HG02852 (cell line): ENCODE measurements around the gene PDE6C.
"Not testable (repeated sequence)": the region's sequence is repeated elsewhere in the genome, so short reads cannot be mapped to it uniquely, and the experiment has no call there.

Experiments used
- ATAC-seq: cut with Tn5 transposase; IDR thresholded peaks from one replicate; pipeline ENCODE4 v1.9.1; 2021; ENCODE audit warnings: mild to moderate bottlenecking, moderate library complexity; ENCODE audit not compliant: unreplicated experiment

PDE6C gene

DNA sequence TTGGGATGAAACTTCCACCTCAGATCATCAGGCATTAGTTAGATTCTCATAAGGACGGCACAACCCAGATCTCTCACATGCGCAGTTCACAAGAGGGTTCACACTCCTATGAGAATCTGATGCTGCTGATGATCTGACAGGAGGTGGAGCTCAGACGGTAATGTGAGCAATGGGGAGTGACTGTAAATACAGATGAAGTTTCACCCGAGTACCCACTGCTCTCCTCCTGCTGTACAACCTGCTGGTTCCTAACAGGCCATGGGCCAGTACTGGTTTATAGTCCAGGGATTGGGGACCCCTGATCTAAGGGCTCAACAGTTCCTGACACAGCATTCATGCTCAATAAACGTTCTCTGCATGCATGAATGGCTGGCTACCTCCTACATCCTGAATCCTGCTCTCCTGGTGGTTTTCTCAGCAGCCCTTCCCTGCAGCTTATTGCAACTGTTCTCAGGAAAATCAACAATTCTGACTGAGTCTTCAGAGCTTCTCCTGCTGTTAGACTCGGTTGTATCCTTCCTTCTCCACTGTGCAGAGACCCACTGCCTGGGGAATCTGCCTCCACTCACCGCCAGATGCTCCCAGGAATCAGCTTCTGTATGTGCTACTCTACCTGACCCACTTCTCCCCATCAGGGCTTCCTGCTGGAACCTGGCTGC is 17.4 kb downstream of the PDE6C start:
- ATAC-seq: no peak

DNA sequence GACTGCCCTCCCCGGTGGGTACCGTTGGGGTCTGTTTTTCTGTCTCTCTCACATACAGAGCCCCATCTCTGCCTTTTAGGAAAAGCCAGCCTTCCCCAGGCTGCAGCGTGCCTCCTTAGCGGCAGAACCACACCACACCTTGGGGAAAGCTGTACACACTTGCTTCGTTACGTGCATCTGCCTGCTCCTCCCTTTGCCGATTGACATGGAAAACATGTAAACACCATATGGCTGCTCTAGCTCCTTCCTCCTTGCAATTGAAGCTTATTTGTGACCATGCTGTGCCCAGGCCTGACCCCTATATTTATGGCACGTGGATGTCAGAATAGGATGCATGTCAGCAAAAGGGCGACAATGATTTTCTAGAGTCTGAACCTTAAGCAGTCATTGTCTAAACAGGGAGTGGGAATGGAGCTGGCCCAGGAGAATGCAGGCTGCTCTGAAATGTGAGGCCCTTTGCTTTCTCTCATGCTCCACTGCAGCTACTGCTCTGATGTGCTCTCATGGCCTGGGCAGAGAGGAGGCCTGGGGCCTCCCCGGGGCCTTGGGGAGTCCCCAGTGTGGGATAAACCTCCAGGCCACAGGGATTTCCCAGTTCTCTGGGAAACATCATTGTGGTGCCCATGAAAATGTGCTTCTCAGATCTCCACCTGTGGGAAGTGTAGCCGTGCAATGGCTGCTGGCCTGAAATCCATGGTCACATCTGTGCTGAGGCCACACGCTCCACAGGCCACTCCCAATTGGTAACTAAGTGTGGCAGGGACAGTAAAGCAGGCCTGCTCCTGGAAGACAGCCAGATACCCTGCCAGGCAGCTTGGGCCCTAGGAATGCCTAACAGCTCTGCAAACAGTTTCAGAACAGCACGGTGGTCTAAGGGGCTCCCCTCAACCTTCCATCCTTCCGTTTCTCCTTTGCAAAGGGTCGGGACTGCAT is 18.6 kb downstream of the PDE6C start:
- no peak for ATAC-seq

DNA sequence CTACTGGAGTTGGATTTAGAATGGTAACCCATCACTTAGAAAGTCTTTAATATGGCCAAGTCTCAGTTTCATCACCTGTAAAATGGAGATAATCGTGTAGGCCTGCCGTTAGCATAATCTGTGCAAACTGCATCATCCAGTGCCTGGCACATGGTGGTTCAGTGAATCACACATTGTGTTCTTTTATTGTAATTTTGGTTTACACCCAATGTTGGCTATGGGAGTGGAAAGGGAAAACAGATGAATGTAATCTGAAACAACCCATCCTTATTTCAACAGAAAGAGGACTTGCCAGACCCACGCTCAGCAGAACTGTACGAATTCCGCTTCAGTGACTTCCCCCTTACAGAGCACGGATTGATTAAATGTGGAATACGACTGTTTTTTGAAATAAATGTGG is 27.5 kb downstream of the PDE6C start:
- no peak for ATAC-seq

DNA sequence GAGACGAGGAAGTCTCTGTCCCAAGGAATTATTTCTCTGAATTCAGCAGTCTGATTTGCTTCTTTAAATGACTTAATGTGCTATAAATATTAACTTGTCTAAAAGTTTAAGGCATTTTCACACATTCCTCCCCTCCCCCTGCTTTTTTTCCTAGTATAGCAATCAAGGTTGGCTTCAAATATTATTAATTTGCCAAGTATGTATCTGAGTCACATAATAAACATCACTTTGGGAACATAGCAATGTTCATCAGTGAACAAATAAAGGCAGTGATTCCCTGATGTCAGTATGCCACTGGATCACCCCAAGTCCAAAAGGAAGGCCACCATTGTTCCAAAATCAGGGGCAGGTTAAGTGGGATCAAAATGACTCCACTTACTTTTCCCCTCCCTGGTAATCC is 40.5 kb downstream of the PDE6C start:
- ATAC-seq: no peak

DNA sequence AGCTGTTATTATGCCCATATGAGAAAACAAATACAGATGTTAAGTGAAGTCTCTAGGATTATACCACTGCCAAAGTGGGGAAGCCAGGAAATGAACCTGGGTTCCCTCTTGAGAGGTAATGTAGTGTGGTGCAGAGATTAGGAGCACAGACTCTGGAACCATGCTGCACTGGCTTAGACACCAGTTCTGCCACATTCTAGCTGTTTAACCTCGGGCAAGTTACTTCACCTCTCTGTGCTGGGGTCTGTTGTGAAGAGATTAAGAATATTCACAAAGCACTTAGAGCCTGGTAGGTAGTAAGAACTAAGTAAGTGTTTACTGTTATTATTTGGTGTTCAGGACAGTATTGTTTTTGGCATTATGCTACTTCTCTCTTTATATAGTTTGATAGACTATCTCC is 41.9 kb downstream of the PDE6C start:
- ATAC-seq: no peak

DNA sequence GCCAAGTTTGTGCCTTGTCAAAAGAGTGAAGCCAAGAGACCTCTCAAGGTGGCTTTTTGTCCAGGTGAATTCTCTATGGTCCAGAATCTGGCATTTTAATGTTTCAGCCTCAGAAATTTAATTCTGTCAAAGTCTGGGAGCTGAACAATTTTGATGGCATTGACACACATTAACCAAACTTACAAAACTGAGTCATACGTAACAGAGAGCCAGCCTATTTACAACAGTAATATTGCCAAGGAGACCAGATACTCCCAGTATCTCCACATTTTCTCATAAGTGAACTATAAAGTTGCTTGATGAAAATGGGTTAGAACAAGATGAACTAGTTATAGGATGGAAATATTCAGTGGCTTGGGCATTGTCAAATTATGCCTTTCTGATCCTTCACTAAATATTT is 43.8 kb downstream of the PDE6C start:
- no peak for ATAC-seq

DNA sequence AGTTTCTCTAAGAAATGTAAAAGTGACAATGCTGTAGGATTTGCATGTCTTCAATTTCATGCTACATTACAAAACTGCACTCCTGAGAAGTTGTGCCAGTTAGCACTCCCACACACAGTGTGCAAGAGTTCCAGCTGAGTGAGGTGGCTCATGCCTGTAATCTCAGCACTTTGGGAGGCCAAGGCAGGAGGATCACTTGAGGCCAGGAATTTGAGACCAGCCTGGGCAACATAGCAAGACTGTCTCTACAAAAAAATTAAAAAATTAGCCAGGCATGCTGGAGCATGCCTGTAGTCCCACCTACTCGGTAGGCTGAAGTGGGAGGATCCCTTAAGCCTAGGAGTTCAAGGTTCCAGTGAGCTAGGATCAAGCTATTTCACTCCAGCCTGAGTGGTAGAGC is 45.4 kb downstream of the PDE6C start:
- ATAC-seq: no peak

DNA sequence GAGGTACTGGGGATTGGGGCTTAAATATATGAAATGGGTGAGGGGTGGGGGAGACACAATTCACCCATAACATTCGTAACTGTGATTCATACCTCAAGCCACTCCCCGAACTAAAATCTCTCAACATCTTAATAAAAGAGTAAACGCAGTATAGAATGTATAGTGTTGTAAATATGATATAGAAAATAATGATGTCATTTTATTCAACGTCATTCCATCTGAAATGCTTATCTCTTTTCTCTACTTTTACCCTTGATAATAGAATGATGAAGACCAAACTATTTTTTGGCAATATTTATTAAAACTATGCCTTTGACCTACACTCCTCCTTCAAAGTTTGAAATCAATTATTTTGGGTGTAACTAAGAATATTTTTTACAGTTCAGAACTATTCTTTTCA is 53.7 kb downstream of the PDE6C start:
- ATAC-seq: no peak

DNA sequence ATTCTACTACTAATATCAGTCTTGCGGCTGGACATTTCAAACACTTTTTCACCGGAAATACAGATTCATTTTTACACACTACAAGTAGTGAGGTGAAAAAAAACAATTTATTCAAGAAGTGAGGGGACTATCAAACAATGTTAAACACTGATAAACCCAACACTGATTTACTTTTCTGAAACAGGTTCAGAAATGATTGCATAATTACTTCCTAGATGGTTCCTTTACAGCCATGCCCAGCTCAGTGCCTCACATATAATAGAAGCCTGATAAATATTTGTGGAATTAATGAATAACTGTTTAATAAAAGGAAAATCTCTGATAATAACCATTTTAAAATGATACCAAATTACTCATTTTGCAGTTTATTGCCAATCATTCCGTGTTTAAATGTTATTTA is 55.5 kb downstream of the PDE6C start:
- ATAC-seq: no peak

DNA sequence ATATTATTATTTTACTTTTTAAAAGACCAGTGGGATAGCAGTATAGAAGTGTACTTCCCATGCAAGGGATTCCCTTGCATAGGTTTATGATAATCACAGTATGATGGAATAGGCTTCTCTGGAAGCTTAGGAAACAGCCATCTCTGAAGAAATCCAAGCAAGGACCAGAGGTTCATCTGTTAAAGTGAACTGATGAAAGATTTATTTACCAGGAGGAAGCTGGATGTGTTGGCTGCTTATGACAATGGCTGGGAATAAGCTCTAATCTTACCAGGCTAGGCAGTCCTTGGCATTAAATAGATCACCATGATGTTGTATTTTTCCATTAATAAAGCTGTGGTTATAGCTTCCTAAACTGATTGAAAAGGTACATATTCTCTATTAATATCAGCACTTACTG is 58.0 kb downstream of the PDE6C start:
- ATAC-seq: no peak

DNA sequence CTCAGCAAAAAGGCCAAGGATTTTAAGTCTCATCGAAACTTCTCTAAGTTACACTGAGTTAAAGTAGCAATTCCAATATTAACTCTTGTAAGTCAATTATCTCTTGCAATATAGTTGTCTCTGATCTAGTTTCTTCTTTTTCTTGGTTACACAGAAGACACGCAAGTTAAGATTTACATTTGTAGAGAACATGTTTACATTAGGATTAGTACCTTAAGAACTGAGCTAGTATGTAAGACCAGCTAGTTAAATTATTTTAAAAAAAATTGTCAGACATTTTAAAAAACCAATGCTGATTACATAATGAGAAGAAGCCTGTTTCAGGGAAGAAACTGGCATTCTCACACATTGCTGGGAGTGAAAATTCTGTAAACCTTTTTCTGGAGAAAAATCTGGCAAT is 58.7 kb downstream of the PDE6C start:
- ATAC-seq: no peak

DNA sequence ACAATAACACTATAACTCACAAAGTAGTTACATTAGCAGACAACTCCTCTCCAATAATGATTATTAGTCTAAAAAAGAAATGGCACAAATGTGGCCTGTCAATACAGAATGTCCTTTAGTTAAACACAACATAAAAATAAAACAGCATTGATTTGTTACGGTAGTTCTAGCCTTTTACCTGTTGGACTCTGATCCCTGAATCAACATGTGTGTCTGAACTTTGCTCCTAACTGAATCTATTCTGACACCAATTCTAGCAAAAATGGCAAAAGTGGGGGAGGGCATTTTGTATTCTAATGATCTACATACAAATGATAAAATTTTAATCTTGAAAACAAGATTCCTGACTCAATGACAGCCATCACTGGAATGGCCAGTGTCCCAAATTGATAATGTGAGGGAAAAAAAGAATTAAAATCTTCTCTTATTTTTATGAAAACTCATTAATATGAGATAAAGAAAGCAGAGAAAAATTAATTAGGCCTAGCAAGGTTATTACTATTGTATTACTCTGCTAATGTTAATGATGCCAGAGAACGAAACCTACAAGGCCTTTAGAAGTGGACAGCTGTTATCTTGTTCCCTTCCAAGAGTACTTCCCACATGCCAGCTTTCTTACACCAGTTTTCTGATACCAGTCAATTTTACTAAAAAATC is 59.8 kb downstream of the PDE6C start:
- no peak for ATAC-seq

DNA sequence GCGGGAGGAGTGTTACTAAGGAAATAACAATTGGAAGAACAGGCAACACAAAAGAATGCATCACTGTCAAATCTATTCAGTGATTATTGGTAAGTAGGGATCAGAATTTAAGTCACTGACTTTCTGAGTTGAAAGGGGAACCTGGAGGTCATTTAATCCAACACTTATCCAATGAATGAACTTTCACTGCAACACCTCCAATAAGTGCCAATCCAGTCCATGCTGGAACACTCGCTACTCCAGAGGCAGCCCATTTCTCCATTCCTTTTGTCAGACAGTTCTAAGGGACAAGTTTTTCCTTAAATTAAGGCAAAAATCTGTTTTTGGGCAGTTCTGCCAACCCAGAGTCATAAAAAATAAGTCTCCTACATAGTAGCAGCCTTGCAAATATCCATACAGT is 60.6 kb downstream of the PDE6C start:
- ATAC-seq: no peak

DNA sequence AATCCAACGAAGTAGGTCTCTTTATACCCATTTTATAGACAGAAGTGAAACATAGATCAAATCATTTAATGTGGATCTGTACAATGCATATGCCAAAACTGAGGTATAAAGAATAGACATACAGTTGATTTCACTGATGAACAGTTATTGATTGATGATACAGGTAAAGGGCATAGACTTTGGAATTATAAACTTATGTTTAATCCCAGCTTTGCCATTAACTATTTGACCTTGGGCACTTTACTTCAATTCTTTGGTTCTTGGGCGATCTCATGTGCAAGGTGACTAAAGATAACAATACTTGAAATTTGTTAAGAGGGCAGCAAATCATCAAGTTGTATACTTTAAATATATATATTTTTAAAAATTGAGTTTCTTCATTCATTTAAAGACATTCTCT is 61.5 kb downstream of the PDE6C start:
- ATAC-seq: no peak

DNA sequence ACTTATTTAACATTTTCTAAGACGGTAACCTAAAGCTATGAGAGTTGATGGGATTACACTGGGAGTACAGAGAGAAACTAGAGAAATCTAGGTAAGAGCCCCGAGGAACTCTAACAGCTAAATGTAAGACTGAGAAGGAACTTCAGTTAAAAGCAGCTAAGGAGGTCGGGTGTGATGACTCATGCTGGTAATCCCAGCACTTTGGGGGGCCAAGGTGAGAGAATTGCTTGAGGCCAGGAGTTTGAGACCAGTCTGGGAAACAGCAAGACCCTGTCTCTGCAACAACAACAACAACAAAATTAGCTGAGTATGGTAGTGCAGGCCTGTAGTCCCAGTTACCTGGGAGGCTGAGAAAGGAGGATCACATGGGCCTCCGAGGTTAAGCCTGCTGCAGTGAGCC is 66.0 kb downstream of the PDE6C start:
- no peak for ATAC-seq

DNA sequence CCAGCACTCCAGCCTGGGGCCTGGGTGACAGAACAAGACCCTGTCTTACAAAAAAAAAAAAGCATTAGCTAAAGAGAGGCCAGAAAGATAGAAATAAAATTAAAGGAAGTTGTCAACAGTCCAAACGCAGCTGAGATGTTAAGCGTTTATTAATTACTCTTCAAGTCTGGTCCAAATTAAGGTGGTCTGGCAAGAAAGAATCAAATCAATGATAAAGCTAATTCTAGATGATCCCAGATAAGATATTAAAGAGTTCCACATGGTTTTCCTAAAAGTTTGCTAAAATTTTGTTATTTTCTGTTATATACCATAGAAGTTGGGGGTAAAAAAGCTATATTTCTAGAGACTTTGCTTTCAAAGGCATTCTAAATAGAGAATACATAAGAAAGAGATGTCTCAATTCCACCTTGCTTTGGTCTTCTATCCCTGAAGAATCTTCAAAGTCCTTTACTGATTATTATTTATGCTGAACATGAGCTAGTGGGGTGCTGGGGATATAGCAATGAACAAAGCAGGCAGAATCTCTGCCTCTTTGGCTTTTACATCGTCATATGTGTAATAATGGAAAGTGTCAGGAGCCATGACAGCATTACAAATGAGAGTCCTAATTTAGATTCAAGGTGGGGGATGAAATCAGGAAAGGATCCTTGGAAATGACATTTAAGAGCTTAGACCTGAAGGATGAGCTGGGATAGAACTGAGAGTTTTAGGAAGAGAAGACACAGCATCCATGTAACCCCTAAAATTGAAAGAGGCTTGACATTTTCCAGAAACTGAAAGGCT is 66.7 kb downstream of the PDE6C start:
- ATAC-seq: no peak

DNA sequence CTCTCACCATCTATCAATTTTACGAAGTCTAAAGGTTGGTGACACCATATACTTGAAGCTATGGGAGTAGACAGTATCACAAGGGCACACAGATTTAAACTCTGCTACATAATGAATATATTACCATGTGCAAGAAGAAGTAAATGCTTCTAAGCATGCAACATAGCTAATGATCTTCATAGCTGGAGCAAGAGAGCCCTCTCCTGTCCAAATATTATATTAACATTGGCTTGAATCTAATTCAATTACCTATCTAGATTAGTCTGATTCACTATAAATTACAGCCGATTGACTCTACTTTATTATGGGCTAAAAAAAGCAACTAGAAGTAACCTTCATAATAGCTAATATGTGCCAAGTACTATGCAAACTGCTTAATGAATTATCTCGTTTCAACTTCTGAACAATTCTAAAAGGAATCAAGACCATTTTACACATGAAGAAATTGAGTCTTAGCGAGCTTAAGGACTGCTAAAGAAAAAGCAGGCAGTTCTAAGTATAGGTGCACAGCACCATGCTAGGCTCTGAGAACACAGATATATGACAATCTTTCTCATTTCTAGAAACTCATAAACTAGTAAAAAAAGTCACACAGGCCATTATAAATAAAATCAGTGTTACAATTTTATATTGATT is 68.2 kb downstream of the PDE6C start:
- no peak for ATAC-seq

DNA sequence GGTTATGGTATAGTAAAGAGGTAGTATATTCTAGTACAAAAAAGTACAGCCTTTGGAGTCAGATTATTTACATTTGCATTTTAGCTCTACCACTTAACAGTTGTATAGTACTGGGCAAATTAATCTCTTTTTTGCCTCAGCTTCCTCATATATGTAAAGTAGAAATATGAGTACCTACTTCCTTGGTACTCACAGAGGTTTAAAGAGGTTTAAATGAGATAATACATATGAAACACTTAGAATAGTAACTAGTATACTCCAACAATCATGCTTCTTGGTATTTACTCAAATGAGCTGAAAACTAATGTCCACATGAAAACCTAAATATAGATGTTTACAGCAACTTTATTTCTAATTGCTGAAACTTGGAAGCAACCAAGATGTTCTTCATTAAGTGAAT is 75.4 kb downstream of the PDE6C start:
- ATAC-seq: no peak

DNA sequence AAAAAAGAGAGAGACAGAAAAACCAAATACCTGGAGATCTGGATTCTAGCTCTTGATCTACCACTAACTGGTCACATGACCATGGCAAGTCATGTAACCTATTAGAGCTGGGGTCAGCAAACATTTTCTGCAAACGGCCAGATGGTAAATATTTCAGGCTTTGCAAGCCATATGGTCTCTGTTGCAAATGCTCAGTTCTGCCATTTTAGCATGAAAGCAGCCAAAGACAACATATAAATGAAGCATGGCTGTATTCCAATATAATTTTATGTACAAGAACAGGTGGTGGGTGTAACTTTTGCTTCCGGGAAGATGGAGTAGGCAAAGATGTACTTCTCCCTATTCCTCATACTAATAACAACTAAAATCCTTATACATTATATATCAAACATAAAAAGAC is 83.4 kb downstream of the PDE6C start:
- ATAC-seq: no peak

DNA sequence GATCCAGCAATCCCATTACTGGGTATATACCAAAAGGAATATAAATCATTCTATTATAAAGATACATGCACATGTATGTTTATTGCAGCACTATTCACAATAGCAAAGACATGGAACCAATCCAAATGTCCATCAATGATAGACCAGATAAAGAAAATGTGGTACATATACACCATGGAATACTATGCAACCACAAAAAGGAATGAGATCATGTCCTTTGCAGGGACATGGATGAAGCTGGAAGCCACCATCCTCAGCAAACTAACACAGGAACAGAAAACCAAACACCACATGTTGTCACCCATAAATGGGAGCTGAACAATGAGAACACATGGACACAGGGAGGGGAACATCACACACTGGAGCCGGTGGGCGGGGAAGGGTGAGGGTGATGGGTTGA is 84.2 kb downstream of the PDE6C start:
- ATAC-seq: not testable (repeated sequence)

DNA sequence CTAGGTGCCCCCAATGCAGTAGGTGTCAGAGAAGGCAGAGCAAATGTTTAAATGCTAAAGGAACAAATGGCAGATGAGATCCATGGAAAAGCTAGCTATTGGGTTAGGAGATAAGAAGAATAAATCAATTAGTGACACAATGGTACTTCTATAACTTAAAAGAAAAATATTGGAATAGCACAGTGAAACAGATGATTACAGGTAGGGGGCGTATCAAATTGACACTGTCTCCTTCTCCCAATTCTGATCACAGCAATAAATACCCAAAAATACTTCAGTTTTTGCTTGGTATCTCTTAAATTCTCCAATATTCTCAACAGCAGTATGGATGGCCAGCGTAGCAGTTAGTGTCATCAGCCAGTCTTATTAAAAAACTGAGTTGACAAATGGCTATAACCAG is 84.9 kb downstream of the PDE6C start:
- no peak for ATAC-seq
